OCI-LY1 (cell line): ENCODE measurements around the gene FLYWCH1.

Experiments used
- CTCF ChIP-seq: fragments of 200-600 bp; sonication (generic), shearing (Covaris generic); IDR thresholded peaks from 2 replicates; pipeline ENCODE4 v1.5.1; 2017; ENCODE audit warnings: mild to moderate bottlenecking, antibody characterized with exemption, low read length, moderate library complexity, mixed read lengths
- EZH2 ChIP-seq: fragments of 200-600 bp; sonication (generic), shearing (Covaris generic); IDR thresholded peaks from 2 replicates; pipeline ENCODE4 v1.8.0; 2017; ENCODE audit warnings: borderline replicate concordance, mixed run types, mild to moderate bottlenecking, antibody characterized with exemption, low read length, moderate library complexity, mixed read lengths

- no peak for TF ChIP-seq CTCF
- TF ChIP-seq EZH2, result no peak
These were observed 57.2 kb downstream of the FLYWCH1 start, which contains the start of gene PAQR4 for GRCh38 chr16:2968738-2969544.
